Hypothalamus (tissue), 51 donors: Measurements from ENCODE around the gene IFIH1.
A peak's percentile ranks its signal among the peaks of the same experiment; 100 is the strongest.

ENCODE experiments used
- DNase-seq, 51 donors: peaks; one replicate each; lab custom pipeline; 2025; lab: John Stamatoyannopoulos, UW

Gene IFIH1

GRCh38 chr2:162315938-162316337 is 2.5 kb downstream of the IFIH1 start:
- DNase-seq = no peak

GRCh38 chr2:162312853-162313252 is 5.6 kb downstream of the IFIH1 start:
- no peak for DNase-seq

GRCh38 chr2:162308747-162309503 is 9.6 kb downstream of the IFIH1 start:
- DNase-seq = no peak

- no peak for DNase-seq
Measured at GRCh38 chr2:162305901-162306300, 12.6 kb downstream of the IFIH1 start.

GRCh38 chr2:162301877-162302276 is 16.6 kb downstream of the IFIH1 start:
- no peak for DNase-seq

DNA sequence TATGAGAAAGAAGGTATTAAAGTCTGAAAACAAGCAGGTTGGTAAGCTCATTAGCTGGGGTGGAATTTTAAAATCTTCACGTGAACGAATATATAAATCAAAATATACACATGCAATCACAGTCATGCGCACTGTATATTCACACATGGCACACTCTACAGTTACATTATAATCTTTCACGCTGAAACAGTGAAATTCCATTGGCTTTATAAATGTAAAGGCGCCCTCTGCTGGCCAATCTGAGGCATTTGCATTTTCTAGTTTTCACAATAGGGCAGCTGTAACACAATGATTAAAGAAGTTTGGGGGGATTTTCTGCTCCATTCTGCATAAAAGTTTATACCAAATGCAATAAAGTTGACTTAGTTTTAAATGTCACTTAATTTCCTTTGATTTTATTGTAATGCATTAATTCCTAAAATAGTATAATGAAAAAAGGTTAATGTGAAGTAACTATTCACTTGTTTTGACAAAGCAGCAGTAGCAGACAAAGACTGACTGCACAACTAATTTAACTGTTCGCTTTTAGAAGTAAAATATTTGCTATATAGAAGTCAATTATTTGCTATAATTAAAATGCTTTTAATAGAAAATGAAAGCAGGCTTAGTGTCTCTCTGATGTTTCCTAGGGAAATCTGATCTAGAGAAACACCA is 17.2 kb downstream of the IFIH1 start:
- DNase-seq = peak in 24 of 51 donors; percentile 2 to 63 (median 29)

DNA sequence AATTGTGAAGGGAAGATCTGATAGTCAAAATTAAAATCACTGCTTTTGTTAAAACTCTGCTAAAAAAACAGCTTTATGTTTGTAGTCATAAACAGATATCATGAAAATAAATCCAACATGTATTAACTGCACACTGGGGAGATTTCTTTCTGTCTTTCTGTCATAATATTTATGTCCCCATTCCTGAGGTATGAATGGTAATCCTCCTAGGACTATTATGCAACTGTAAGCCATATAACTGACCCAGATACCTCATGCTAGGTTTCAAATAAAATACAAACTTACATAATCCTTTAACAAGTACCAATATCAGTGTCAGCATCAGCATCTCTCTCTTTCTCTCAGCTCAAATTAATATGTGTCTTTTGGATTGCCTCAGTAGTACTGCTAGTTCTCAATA is 18.2 kb downstream of the IFIH1 start:
- DNase-seq = no peak

DNA sequence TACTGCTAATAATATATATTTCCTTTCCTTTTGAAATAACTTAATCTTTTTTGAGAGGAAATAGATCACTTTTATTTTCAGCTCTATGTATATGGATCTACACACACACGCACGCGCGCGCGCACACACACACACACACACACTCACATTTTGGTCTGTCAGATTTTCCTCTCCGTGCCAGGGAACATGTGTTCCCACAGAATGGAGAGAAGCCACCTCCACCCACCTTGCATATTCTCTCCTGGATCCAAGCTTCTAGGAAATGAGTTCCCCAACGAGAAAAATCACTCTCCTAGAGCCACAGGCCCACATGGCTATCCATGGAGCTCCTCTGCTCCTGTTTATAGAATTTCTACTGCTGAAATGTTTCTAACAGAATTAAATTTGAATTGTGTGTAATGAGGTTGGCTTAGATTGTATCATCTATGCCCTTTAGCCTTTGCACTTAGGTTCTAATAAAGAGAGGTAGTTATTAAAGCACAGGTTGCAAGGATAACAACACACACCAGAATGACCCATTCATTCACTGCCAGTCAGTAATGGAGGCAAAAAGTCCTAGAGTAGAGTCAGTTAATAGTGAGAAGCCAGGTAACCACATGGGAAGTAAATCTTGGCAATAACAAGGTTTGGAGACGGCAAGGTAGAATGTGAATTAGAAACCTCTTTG is 19.7 kb downstream of the IFIH1 start:
- DNase-seq = no peak

GRCh38 chr2:162297925-162298552 is 20.4 kb downstream of the IFIH1 start:
- peak in 18 of 51 donors; percentile 3 to 81 (median 36) for DNase-seq

- DNase-seq = no peak
Measured at GRCh38 chr2:162295009-162295408, 23.5 kb downstream of the IFIH1 start.

GRCh38 chr2:162293122-162293786 is 25.2 kb downstream of the IFIH1 start:
- DNase-seq = no peak

- no peak for DNase-seq
Measured at GRCh38 chr2:162291748-162292147, 26.7 kb downstream of the IFIH1 start.

GRCh38 chr2:162282765-162283425 is 35.6 kb downstream of the IFIH1 start:
- DNase-seq = no peak

- DNase-seq = no peak
Measured at GRCh38 chr2:162280654-162281053, 37.8 kb downstream of the IFIH1 start.

- DNase-seq = no peak
Measured at GRCh38 chr2:162277381-162277780, 41.1 kb downstream of the IFIH1 start.

DNA sequence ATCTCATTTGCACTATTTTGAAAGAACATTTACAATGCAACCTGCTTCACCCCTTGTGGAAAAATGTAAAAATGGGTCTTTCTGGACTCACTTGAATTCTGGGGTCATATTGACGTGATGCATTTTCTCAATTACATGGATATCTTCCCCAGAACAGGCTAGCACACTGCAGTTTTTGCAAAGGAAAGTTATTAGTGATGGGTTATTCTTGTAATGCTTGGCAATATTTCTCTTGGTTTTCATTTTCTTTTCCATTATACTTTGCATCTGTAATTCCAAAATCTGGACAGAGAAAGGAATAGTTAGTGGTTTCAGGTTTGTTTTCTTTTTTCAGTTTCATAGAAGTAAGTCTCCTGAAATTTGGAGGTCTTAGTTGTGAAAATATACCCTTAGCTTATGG is 50.5 kb downstream of the IFIH1 start:
- no peak for DNase-seq

DNA sequence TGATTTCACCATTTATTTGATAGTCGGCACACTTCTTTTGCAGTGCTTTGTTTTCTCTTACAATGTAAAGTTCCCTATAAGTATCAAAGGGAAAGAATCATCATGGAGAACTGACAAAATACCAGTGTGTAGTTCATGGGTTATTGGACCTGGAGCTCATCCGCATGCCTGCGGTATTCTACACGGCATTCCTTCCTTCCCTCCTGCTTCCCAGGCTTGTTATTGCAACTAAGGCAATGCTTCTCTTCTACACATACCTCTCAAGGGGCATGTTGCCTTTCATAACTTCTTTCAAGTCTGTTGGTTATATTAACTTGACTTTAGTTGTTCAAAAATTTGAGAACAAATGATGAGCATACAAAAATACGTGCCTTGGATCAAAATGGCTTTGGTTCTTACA is 51.0 kb downstream of the IFIH1 start:
- no peak for DNase-seq

DNA sequence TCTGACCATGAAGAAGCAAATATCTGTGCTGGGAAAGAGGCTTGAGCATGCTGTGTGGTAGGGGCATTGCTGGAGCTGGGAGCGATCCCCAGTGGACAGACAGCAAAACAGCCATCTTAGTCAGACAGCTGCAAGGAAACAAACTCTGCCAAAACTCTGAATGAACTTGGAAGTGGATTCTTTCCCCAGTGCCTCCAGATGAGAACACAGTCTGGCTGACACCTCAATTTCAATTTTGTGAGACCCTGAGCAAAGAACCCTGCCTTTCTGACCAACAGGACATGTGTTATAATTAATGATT is 52.1 kb downstream of the IFIH1 start:
- no peak for DNase-seq

DNA sequence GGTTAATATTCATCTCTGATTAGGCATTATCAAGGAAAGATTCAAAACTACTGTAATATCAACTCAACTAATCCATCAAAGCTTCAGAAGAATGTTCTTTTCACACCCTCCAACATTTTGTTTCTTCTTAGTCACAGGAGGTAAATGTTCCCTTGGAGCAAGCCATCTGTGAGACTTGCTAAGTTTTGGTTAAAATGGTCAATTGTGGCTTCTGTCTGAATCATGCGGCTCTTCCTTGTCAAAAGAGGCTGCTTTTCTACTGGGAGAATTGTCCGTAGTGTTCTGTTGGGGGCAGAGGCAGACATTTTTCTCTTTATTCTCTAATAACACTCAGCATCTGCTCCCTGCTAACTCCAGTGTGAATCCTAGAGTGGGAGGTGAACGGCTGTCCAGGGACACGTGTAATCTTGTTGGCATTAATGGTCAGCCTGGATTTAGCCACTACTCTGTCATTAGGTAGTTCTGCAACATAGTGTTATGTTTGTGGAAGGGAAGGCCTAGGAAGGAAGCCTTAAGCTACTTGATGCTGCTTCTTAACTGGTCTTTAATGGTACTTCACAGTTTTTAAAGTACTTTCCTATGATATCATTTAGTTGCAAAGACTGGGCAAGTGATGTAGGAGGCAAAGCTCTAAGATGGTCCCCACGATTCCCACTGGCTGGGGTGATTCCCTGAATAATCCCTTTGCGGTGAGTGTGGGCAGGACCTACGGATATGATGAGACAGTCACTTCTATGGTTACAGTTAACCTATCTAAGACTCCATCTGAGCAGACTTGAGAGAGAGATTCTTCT is 52.6 kb downstream of the IFIH1 start:
- DNase-seq = no peak
